Fibroblast of lung (primary cell): ENCODE measurements around the gene CRYBG2. TPM values are rescaled to one million over a fixed set of nuclear protein-coding genes. Genes with fewer than 3 reads are reported as not detected.
"Not testable (repeated sequence)": the region's sequence is repeated elsewhere in the genome, so short reads cannot be mapped to it uniquely, and the experiment has no call there.

ENCODE experiments used
- DNase-seq, 2 donors: peaks; one replicate each; pipeline versions ENCODE4 v3.0.0 to v3.0.0-alpha.2; 2010; ENCODE audit warnings: low read depth in 2 of 2
- H2AFZ ChIP-seq: 2 replicates; pipeline ENCODE4 v1.5.1; 2012; ENCODE audit warnings: low read length, control low read depth, inconsistent platforms
- H3K27ac ChIP-seq: 2 replicates; pipeline ENCODE4 v1.5.1; 2011; ENCODE audit warnings: low read length, control low read depth; ENCODE audit not compliant: insufficient read depth
- H3K27me3 ChIP-seq: 2 replicates; pipeline ENCODE4 v1.5.1; 2011; ENCODE audit warnings: mild to moderate bottlenecking, low read length; ENCODE audit not compliant: control insufficient read depth, insufficient read depth
- H3K36me3 ChIP-seq: 2 replicates; pipeline ENCODE4 v1.5.1; 2011; ENCODE audit warnings: low read length; ENCODE audit not compliant: control insufficient read depth, insufficient read depth
- H3K4me1 ChIP-seq: 2 replicates; pipeline ENCODE4 v1.5.1; 2011; ENCODE audit warnings: low read length; ENCODE audit not compliant: control insufficient read depth, insufficient read depth; ENCODE audit errors: extremely low read depth
- H3K4me2 ChIP-seq: 2 replicates; pipeline ENCODE4 v1.5.1; 2011; ENCODE audit warnings: low read length, control low read depth; ENCODE audit not compliant: insufficient read depth; ENCODE audit errors: extremely low read depth
- H3K4me3 ChIP-seq, 4 experiments: fragments of 200-600 bp in 1 of 4; sonication (generic) in 1 of 4; replicated peaks in 1 of 4; 2 replicates each; pipeline ENCODE4 v1.5.1; 2011 to 2016; ENCODE audit warnings: low read length in 4 of 4, low read depth in 3 of 4, mild to moderate bottlenecking in 3 of 4, control low read depth in 2 of 4, inconsistent platforms in 1 of 4, mixed read lengths in 1 of 4; ENCODE audit not compliant: insufficient read depth in 1 of 4; ENCODE audit errors: control extremely low read depth in 1 of 4
- H3K79me2 ChIP-seq: 2 replicates; pipeline ENCODE4 v1.5.1; 2012; ENCODE audit warnings: mild to moderate bottlenecking, low read length, inconsistent platforms; ENCODE audit not compliant: control insufficient read depth, insufficient read depth
- H3K9ac ChIP-seq: 2 replicates; pipeline ENCODE4 v1.5.1; 2011; ENCODE audit warnings: mild to moderate bottlenecking, low read length, control low read depth; ENCODE audit not compliant: insufficient read depth
- H3K9me3 ChIP-seq: 2 replicates; pipeline ENCODE4 v1.5.1; 2012; ENCODE audit warnings: low read depth, low read length; ENCODE audit not compliant: control insufficient read depth, insufficient read depth
- H4K20me1 ChIP-seq: 2 replicates; pipeline ENCODE4 v1.5.1; 2011; ENCODE audit warnings: low read length; ENCODE audit not compliant: control insufficient read depth, insufficient read depth; ENCODE audit errors: extremely low read depth
- CTCF ChIP-seq, 2 donors: IDR thresholded peaks in 1 of 2; conservative IDR thresholded peaks in 1 of 2; 1 replicate in 1 of 2; 2 replicates in 1 of 2; pipeline ENCODE4 v1.5.1; 2011 to 2012; ENCODE audit warnings: low read length in 2 of 2, control low read depth in 1 of 2, inconsistent platforms in 1 of 2, low read depth in 1 of 2, mild to moderate bottlenecking in 1 of 2
- EZH2 ChIP-seq: IDR thresholded peaks from 2 replicates; pipeline ENCODE4 v1.5.1; 2012; ENCODE audit warnings: low read length, control low read depth, mild to moderate bottlenecking; ENCODE audit errors: missing control alignments
- polyA plus RNA-seq, 2 donors: library from polyadenylated mRNA; depleted of rRNA in 1 of 2; stranded (reverse) in 1 of 2; unstranded in 1 of 2; fragments of >200 nt; gene quantifications; 2 replicates each; pipeline ENCODE4 v1.2.1, GENCODE V29; 2011 to 2012; ENCODE audit warnings: missing spikeins in 1 of 2
- total RNA-seq: library from RNA; depleted of rRNA; stranded (reverse); fragments of >200 nt; gene quantifications from 2 replicates; pipeline ENCODE4 v1.2.1, GENCODE V29; 2014

CRYBG2 gene
- total and polyA plus RNA-seq, 2 donors (not counting 1 experiment from before 2014, with no cell fraction given): not detected

GRCh38 chr1:26315874-26316850 lies 37.8 kb downstream of the CRYBG2 start:
- DNase-seq: no peak
- H3K36me3 ChIP-seq: no peaks in the 10 kb centered on the region
- no peak overlapping the region for H3K4me2 ChIP-seq
- H3K4me1 ChIP-seq: peaks cover 3% of the 10 kb centered on the region
- no peak for TF ChIP-seq CTCF (conservative IDR thresholded peaks at IDR 0.05 in 1 of 2, IDR thresholded peaks at IDR 0.05 in 1 of 2; ENCODE audit: low read depth in 1 of 2, low read length in 2 of 2)
- no peak for TF ChIP-seq EZH2
- H3K27me3 ChIP-seq: no peaks in the 10 kb centered on the region
- no peak overlapping the region for H3K27ac ChIP-seq
- no peaks in the 10 kb centered on the region for H3K79me2 ChIP-seq
- no peaks in the 10 kb centered on the region for H3K9me3 ChIP-seq
- H3K9ac ChIP-seq: no peak overlapping the region
- H3K4me3 ChIP-seq: no peak overlapping the region
- no peaks in the 10 kb centered on the region for H4K20me1 ChIP-seq
- H2AFZ ChIP-seq: no peak overlapping the region

GRCh38 chr1:26314501-26314900 lies 39.4 kb downstream of the CRYBG2 start:
- TF ChIP-seq EZH2: no peak
- TF ChIP-seq CTCF (conservative IDR thresholded peaks at IDR 0.05 in 1 of 2, IDR thresholded peaks at IDR 0.05 in 1 of 2; ENCODE audit: low read depth in 1 of 2, low read length in 2 of 2): no peak
- Histone ChIP-seq H3K27ac (no peak overlapping the region), H3K9me3 (no peaks in the 10 kb centered on the region), H3K79me2 (no peaks in the 10 kb centered on the region), H2AFZ (no peak overlapping the region), H3K4me1 (no peaks in the 10 kb centered on the region), H3K36me3 (no peaks in the 10 kb centered on the region), H3K4me3 (no peak overlapping the region), H4K20me1 (no peaks in the 10 kb centered on the region), H3K4me2 (no peak overlapping the region), H3K27me3 (no peaks in the 10 kb centered on the region), H3K9ac (no peak overlapping the region)
- no peak for DNase-seq

- H3K27ac ChIP-seq, H3K4me1 ChIP-seq, H2AFZ ChIP-seq, DNase-seq, H3K36me3 ChIP-seq, H3K4me2 ChIP-seq, H4K20me1 ChIP-seq, H3K4me3 ChIP-seq, H3K79me2 ChIP-seq, H3K9ac ChIP-seq, H3K9me3 ChIP-seq, H3K27me3 ChIP-seq: not testable (repeated sequence)
Observed at GRCh38 chr1:26307966-26308899, 45.7 kb downstream of the CRYBG2 start.
